ENCODE results near the gene ARHGAP29.

Gene ARHGAP29

DNA sequence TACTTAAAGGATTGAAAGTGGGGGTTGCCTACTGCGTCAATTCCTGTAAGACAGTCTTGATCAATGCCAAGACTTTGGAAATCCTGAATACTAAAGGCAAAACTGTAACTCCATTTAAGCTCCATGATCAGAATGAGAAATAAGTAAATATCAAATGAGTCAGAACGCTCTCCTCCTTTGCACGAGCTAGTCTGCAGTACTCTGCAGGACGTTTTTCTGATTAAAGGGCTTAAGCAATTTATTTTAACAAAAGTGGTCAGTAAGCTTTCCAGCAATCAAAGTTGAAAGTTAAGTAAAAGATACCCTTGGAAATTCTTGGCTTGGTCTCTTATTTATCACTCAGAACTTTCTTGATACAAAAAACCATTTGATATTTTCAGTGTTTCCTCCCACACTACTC lies 35.7 kb upstream of the ARHGAP29 start:
- TF ChIP-seq, protein P1, sequence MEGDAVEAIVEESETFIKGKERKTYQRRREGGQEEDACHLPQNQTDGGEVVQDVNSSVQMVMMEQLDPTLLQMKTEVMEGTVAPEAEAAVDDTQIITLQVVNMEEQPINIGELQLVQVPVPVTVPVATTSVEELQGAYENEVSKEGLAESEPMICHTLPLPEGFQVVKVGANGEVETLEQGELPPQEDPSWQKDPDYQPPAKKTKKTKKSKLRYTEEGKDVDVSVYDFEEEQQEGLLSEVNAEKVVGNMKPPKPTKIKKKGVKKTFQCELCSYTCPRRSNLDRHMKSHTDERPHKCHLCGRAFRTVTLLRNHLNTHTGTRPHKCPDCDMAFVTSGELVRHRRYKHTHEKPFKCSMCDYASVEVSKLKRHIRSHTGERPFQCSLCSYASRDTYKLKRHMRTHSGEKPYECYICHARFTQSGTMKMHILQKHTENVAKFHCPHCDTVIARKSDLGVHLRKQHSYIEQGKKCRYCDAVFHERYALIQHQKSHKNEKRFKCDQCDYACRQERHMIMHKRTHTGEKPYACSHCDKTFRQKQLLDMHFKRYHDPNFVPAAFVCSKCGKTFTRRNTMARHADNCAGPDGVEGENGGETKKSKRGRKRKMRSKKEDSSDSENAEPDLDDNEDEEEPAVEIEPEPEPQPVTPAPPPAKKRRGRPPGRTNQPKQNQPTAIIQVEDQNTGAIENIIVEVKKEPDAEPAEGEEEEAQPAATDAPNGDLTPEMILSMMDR (conservative IDR thresholded peaks at IDR 0.05): no peak
- no peak overlapping the region for H3K27ac ChIP-seq

DNA sequence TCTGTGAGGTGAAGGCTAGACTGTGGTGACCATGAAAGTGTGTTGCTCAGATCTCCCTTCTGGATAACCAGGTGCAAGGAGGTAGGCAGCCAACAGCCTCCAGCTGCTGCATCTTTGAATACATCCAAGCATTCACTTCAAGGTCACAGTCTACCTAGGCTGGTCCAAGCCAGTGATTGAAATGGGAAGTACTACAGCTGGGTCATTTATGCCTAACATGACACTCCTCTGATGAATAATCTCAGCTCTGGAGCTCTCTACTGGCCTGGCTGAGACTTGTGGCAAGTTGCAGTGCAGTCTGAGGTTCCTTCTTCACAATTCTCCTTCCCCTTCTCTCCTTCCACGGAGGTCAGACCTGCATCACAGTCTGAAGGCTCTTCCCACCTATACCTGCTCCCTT lies 35.0 kb upstream of the ARHGAP29 start:
- no peak overlapping the region for H3K27ac ChIP-seq
- TF ChIP-seq, protein P1 (conservative IDR thresholded peaks at IDR 0.05): no peak

DNA sequence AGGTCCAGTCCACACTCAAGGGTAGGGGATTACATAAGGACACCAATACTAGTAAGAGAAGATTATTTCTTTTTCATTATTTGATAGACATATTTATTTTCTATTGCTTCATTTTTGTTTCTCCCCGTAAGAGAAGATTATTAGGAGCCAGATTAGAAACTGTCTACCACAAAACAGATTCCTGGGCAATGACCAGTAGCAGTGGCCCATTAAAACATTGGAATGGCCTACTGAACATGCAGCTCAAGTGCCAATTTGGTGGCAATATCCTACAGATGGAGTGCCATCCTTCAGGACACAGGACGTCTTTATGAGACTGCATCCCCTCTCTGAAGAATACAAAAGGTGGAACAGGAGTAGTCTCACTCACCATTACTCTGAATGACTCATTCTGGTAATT lies 34.0 kb upstream of the ARHGAP29 start:
- TF ChIP-seq, protein P1 (conservative IDR thresholded peaks at IDR 0.05): no peak
- H3K27ac ChIP-seq: no peak overlapping the region

DNA sequence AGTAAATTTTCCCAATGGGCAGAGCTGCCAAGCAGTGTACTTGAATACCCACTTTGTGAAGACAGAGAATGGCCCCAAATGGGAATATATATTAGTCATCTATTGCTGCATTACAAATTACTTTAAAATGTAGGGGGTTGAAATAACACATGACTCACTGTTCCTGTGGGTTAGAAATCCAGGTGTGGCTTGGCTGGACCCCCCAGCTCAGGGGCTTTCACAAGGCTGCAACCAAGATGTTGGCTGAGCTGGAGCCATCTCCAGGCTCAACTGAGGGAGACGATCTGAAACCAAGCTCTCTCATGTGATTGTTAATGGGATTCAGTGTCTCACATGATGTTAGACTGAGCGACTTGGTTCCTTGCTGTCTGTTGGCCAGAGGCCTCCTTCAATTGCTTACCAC lies 33.4 kb upstream of the ARHGAP29 start:
- no peak overlapping the region for H3K27ac ChIP-seq
- TF ChIP-seq, protein P1 (conservative IDR thresholded peaks at IDR 0.05): no peak

DNA sequence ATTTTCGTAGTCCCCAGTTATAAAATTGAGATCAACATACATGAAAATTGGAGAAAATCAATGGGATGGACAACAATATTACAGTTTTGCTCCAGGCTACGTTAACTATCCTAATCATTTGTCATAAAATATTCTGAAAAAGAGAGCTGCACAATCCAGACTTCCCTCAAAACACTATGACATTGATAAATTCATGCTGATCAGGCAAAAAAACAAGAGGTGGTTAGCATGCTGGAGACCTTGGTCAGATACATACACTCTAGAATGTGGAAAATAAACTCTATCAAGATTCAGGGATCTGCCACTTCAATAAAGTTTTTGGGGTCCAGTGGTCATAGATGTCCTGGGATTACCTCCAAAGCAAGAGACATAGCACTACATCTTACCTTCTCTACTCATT lies 32.5 kb upstream of the ARHGAP29 start:
- TF ChIP-seq, protein P1 (conservative IDR thresholded peaks at IDR 0.05): no peak
- no peak overlapping the region for H3K27ac ChIP-seq

DNA sequence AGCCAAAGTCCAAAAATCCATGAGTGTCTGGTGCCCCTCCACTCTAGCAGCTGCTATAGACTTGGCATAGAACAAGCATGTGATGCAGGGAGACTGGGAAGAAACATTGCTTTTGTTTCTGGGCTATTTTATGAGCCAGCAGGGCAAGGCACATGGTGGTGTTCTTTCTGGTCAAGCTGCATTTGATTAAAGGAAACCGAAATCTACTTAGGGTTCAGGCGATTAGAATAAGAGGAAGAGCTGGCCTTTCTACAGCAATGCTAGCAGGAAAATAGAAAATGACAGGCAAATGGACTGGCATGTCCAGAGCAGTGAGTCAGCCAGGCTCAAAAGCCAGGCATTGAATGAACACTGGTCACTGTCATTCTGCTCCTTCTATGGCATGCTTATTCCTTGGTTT lies 28.5 kb upstream of the ARHGAP29 start:
- no peak overlapping the region for H3K27ac ChIP-seq
- TF ChIP-seq, protein P1 (conservative IDR thresholded peaks at IDR 0.05): no peak

DNA sequence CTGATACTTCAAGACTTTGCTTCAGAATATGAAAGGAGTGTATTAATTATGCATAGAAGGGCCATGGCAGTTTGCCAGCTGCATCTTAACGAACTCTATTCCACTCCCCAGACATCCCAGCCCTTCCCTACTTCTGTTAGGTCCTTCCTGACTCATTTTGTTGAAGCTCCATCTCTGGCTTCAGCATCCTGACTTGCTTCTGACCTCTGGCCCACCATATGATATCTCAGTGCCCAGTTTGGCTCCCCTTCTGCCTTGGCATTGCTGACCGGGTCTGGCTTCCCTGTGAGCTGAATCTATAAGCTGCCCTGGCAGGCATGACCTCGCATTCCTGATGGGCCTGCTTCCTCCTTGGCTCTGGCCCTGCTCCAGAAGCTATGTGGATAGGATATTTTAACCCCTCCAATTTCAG lies 27.6 kb upstream of the ARHGAP29 start:
- H3K27ac ChIP-seq: no peak overlapping the region
- TF ChIP-seq, protein P1 (conservative IDR thresholded peaks at IDR 0.05): no peak

All from VCaP (cell line).